ENCODE results near the gene CHGA. TPM values are rescaled to one million over a fixed set of nuclear protein-coding genes. Genes with fewer than 3 reads are reported as not detected.

The CHGA gene
- total RNA-seq, 3 donors from 2014 or later = 0.98 to 1.3 TPM; not detected in 1

DNA sequence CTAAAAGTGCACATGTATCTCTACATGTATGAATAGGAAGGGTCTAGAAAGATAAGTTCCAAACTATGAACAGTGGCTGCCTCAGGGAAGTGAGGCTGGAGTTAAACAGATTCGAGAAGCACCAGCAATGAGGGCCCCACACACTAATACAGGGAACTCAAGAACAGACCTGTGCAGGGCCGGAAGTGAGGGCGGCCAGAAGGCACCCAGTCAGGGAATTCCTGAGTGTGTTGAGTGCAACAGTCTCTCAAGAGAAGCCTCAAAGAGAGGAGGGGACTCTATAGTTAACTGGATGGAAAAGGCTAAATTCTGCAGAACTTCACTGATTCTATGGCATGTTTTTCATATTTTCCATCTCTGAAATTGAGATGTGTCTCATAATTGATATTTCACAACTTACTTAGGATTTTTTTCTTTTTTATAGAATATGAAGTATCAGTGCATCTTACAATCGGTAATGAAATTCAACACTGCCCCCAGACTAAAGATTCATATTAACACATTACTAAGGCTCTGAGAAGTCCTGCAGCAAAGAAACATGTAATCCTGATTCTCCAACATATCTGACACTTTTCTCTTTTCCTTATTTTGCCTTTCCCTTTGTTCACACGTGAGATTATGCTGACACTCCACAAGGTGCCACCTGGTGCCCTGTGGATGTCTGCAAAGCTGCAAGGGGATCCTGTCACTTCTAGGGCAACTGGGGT, 61.3 kb downstream of the CHGA start:
- Histone ChIP-seq H3K9me3 (peaks cover under 1 to 1% of the 10 kb centered on the region in 2 donors), H3K27me3 (no peaks in the 10 kb centered on the region), H3K4me1 (peaks cover 7 to 8% of the 10 kb centered on the region in 2 donors), H3K27ac (no peak overlapping the region), H3K36me3 (no peaks in the 10 kb centered on the region), H3K4me3 (no peak overlapping the region)
- TF ChIP-seq POLR2A (IDR thresholded peaks at IDR 0.05) = no peak
- no peak for TF ChIP-seq POLR2AphosphoS5 (IDR thresholded peaks at IDR 0.05)
- TF ChIP-seq, protein P1, sequence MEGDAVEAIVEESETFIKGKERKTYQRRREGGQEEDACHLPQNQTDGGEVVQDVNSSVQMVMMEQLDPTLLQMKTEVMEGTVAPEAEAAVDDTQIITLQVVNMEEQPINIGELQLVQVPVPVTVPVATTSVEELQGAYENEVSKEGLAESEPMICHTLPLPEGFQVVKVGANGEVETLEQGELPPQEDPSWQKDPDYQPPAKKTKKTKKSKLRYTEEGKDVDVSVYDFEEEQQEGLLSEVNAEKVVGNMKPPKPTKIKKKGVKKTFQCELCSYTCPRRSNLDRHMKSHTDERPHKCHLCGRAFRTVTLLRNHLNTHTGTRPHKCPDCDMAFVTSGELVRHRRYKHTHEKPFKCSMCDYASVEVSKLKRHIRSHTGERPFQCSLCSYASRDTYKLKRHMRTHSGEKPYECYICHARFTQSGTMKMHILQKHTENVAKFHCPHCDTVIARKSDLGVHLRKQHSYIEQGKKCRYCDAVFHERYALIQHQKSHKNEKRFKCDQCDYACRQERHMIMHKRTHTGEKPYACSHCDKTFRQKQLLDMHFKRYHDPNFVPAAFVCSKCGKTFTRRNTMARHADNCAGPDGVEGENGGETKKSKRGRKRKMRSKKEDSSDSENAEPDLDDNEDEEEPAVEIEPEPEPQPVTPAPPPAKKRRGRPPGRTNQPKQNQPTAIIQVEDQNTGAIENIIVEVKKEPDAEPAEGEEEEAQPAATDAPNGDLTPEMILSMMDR (IDR thresholded peaks at IDR 0.05) = no peak
- intact Hi-C loops (cut with DNase I; ENCODE audit: low total_unique reads) = no loop called here
- DNase-seq (ENCODE audit: low spot score in 2 of 2) = no peak

Other genes starting within 250 kb of the CHGA start
- gene LGMN, start 174.5 kb upstream of the CHGA start, total RNA-seq = 100 to 1,000 TPM in 2 of 3 donors, 10 to 100 TPM in 1; 70.8 to 193 (median 122) TPM
- 10 to 100 TPM; 41.4 to 52.1 (median 49.8) TPM for gene GOLGA5, start 128.8 kb upstream of the CHGA start, total RNA-seq
- 10 to 100 TPM; 27.8 to 91.7 (median 42.9) TPM for gene ITPK1, start 192.8 kb downstream of the CHGA start, total RNA-seq

Measured in breast epithelium (tissue), 4 donors.